ENCODE measurements around the gene LDB2.

- no peak for TF ChIP-seq CTCF (IDR thresholded peaks at IDR 0.05; ENCODE audit: low read length)
- TF ChIP-seq EZH2 (IDR thresholded peaks at IDR 0.05; ENCODE audit: borderline replicate concordance, low read length), result no peak
Observed at GRCh38 chr4:16791460-16791859, 107.0 kb downstream of the LDB2 start.

Measured in OCI-LY1 (cell line).